GM21360 (cell line): ENCODE measurements around the gene RANGRF.
A peak's percentile ranks its signal among the peaks of the same experiment; 100 is the strongest.

Experiments used
- ATAC-seq: cut with Tn5 transposase; IDR thresholded peaks from one replicate; pipeline ENCODE4 v1.9.1; 2021; ENCODE audit warnings: mild to moderate bottlenecking, moderate library complexity; ENCODE audit not compliant: unreplicated experiment

Gene RANGRF

GRCh38 chr17:8273884-8274444 is 14.5 kb upstream of the RANGRF start:
- ATAC-seq, result no peak

DNA sequence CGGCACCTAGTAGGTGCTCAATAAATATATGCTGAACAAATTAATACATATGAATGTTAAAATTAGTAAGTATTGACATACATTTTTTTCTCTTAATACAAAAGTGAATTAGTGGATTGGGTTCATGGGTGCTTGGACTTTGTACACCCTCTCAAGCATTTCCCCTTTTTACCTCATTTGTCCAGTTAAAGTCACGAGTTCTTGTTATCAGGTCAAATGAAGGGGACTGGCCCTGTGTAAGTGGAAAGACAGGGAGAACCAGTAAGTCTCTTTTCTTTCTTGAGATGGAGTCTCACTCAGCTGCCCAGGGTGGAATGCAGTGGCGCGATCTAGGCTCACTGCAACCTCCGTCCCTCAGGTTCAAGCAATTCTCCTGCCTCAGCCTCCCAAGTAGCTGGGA is 13.7 kb upstream of the RANGRF start:
- ATAC-seq, result no peak

GRCh38 chr17:8275421-8276290 is 12.8 kb upstream of the RANGRF start:
- no peak for ATAC-seq

- ATAC-seq, result no peak
Measured at GRCh38 chr17:8277317-8277716, 11.2 kb upstream of the RANGRF start.

DNA sequence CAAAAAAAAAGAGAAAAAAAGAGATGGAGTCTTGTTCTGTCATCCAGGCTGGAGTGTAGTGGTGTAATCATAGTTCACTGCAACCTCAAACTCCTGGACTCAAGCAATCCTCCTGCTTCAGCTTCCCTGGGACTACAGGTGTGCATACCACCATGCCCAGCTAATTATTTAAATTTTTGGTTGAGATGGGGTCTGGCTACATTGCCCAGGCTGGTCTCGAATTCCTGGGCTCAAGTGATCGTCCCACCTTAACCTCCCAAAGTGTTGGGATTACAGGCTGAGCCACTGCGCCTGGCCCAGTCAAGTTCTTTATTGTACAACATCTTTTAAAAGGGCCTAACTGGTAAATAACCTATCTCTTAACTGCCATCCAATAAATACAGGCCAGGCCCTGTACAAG is 6.1 kb upstream of the RANGRF start:
- no peak for ATAC-seq

GRCh38 chr17:8283356-8283755 is 5.1 kb upstream of the RANGRF start:
- ATAC-seq, result no peak

DNA sequence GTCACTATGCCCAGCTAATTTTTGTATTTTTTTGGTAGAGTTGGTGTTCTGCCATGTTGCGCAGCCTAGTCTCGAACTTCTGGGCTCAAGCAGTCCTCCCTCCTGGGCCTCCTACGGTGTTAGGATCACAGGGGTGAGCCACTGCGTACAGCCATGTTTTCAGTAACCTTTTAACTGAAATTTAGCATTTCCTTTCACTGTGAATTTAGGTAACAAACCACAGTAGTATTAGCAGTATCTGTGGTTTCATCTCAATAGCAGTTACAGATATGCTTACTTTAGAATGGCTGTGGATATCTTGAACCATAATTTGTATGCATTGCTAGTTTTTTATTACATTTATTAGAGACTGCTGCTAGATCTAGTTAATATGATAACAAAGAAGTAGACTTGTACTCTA is 4.3 kb upstream of the RANGRF start:
- ATAC-seq, result no peak

GRCh38 chr17:8285270-8286181 is 2.9 kb upstream of the RANGRF start:
- ATAC-seq, result no peak

- no peak for ATAC-seq
Measured at GRCh38 chr17:8287651-8288335, 677 bp upstream of the RANGRF start.

DNA sequence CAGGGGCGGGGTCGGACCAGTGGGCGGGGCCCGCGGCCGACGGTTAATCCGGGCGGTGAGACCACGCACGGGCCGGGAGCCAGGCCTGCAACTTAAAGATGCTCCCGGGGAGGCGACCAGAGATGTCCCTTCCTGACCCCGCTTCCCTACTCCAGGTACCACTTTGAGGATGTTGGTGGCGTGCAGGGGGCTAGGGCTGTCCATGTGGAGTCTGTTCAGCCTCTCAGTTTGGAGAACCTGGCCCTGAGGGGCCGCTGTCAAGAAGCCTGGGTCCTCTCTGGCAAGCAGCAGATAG is 580 bp downstream of the RANGRF start:
- peak; percentile 40 for ATAC-seq

GRCh38 chr17:8290043-8290442 is 1.6 kb downstream of the RANGRF start:
- no peak for ATAC-seq

DNA sequence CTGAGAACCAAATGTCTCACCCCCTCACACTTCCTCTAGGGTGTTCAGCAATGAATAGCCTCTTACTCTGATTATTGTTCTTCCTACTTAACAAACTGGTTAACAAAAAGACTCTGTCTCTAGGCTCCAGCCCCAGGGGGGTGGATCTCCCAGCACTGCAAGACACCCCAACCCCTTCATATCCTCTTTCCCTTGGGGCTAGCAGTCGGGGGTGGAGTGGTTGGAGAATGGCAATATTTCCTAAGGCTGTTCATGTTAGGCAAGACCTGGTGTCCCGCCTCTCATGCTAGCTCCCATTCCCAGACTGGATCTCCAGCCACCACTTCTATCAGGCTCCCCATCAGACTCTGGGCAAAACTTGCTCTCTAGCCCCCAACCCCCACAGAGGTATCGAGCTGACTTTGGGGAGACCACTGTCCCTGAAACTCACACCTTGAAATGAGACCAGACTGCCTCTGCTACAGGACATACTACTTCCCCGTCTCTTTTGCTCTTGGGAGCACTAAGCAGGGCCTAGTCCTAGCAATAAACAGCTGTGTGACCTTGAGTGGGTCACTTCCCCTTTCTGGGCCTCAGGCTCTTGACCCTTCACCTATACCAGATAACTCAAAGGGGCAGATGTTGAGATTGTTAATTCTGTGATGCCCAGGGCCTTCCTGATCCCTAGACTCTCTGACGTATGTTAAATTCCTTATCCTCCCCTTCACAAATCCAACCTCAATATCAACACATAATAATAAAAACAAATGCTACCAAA is 4.3 kb downstream of the RANGRF start:
- no peak for ATAC-seq

DNA sequence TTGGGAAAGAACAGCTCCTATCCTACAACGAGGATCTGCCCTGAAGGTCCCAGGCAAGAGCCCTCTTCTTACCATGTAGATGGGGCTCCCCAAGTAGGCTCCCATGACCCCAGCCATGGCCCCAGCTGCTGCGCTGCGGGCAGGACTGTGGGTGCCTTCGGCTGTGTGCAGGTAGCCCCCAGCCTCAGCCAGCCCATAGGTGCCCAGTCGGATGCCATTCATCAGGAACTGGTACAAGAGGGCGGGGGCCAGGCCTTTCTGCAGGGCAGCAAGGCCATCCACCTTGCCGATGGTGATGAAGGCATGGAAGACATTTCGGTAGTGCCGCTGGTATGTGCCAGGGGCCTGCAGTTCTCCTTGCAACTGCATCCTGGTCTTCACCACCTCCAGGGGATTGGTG is 5.9 kb downstream of the RANGRF start:
- ATAC-seq, result no peak

DNA sequence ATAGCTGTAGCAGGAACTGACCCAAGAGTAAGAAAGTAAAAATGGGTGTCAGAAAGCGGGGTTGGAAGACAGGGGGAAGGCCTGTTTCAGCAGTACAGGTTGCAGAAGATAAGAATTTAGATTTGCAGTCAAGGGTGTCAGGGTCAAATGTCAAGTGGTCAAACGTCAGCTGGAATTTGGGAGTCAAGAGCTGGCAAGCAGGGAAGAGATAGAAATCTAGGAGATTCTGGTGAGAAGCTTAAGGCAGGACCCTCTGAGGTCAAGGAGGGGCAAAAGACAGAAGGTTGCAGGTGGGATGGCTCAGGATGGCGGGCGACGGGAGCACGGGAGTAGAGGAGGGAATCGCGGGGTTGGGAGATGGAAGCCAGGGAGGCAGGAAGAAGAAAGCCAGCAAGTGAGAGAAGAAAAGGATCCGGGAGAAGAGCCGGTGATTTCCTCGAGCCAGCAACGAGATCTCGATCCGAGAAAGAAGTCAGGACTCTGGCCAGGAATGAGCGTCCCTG is 6.4 kb downstream of the RANGRF start:
- no peak for ATAC-seq

GRCh38 chr17:8300226-8300625 is 11.8 kb downstream of the RANGRF start:
- ATAC-seq, result no peak

- no peak for ATAC-seq
Measured at GRCh38 chr17:8300627-8301242, 12.3 kb downstream of the RANGRF start.

GRCh38 chr17:8310601-8311123 is 22.2 kb downstream of the RANGRF start:
- no peak for ATAC-seq

- ATAC-seq, result no peak
Measured at GRCh38 chr17:8311131-8311790, 22.8 kb downstream of the RANGRF start.

GRCh38 chr17:8312251-8312650 is 23.8 kb downstream of the RANGRF start:
- no peak for ATAC-seq
